ENCODE measurements around the gene PAPSS1.

- TF ChIP-seq CTCF (conservative IDR thresholded peaks at IDR 0.05; ENCODE audit: low read depth in 2 of 2) (no peak), ETS1 (IDR thresholded peaks at IDR 0.05) (no peak), EZH2 (IDR thresholded peaks at IDR 0.05; ENCODE audit: low read depth, unreplicated experiment) (no peak), POLR2AphosphoS5 (IDR thresholded peaks at IDR 0.05; ENCODE audit: low read depth) (no peak), NANOG (IDR thresholded peaks at IDR 0.05; ENCODE audit: borderline replicate concordance) (no peak; the same call in 1 of the 2 replicates), JUNB (IDR thresholded peaks at IDR 0.05; ENCODE audit: unreplicated experiment) (no peak), EZH2phosphoT487 (IDR thresholded peaks at IDR 0.05; ENCODE audit: unreplicated experiment) (no peak), STAT1 (IDR thresholded peaks at IDR 0.05; ENCODE audit: unreplicated experiment) (no peak), ZNF114 (CRISPR knock-in tag; IDR thresholded peaks at IDR 0.05) (no peak), CREB1 (CRISPR knock-in tag; IDR thresholded peaks at IDR 0.05; ENCODE audit: low read depth) (no peak)
- TF ChIP-seq, protein P1, sequence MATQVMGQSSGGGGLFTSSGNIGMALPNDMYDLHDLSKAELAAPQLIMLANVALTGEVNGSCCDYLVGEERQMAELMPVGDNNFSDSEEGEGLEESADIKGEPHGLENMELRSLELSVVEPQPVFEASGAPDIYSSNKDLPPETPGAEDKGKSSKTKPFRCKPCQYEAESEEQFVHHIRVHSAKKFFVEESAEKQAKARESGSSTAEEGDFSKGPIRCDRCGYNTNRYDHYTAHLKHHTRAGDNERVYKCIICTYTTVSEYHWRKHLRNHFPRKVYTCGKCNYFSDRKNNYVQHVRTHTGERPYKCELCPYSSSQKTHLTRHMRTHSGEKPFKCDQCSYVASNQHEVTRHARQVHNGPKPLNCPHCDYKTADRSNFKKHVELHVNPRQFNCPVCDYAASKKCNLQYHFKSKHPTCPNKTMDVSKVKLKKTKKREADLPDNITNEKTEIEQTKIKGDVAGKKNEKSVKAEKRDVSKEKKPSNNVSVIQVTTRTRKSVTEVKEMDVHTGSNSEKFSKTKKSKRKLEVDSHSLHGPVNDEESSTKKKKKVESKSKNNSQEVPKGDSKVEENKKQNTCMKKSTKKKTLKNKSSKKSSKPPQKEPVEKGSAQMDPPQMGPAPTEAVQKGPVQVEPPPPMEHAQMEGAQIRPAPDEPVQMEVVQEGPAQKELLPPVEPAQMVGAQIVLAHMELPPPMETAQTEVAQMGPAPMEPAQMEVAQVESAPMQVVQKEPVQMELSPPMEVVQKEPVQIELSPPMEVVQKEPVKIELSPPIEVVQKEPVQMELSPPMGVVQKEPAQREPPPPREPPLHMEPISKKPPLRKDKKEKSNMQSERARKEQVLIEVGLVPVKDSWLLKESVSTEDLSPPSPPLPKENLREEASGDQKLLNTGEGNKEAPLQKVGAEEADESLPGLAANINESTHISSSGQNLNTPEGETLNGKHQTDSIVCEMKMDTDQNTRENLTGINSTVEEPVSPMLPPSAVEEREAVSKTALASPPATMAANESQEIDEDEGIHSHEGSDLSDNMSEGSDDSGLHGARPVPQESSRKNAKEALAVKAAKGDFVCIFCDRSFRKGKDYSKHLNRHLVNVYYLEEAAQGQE (IDR thresholded peaks at IDR 0.05; ENCODE audit: unreplicated experiment), result no peak
- TF ChIP-seq, protein P2, sequence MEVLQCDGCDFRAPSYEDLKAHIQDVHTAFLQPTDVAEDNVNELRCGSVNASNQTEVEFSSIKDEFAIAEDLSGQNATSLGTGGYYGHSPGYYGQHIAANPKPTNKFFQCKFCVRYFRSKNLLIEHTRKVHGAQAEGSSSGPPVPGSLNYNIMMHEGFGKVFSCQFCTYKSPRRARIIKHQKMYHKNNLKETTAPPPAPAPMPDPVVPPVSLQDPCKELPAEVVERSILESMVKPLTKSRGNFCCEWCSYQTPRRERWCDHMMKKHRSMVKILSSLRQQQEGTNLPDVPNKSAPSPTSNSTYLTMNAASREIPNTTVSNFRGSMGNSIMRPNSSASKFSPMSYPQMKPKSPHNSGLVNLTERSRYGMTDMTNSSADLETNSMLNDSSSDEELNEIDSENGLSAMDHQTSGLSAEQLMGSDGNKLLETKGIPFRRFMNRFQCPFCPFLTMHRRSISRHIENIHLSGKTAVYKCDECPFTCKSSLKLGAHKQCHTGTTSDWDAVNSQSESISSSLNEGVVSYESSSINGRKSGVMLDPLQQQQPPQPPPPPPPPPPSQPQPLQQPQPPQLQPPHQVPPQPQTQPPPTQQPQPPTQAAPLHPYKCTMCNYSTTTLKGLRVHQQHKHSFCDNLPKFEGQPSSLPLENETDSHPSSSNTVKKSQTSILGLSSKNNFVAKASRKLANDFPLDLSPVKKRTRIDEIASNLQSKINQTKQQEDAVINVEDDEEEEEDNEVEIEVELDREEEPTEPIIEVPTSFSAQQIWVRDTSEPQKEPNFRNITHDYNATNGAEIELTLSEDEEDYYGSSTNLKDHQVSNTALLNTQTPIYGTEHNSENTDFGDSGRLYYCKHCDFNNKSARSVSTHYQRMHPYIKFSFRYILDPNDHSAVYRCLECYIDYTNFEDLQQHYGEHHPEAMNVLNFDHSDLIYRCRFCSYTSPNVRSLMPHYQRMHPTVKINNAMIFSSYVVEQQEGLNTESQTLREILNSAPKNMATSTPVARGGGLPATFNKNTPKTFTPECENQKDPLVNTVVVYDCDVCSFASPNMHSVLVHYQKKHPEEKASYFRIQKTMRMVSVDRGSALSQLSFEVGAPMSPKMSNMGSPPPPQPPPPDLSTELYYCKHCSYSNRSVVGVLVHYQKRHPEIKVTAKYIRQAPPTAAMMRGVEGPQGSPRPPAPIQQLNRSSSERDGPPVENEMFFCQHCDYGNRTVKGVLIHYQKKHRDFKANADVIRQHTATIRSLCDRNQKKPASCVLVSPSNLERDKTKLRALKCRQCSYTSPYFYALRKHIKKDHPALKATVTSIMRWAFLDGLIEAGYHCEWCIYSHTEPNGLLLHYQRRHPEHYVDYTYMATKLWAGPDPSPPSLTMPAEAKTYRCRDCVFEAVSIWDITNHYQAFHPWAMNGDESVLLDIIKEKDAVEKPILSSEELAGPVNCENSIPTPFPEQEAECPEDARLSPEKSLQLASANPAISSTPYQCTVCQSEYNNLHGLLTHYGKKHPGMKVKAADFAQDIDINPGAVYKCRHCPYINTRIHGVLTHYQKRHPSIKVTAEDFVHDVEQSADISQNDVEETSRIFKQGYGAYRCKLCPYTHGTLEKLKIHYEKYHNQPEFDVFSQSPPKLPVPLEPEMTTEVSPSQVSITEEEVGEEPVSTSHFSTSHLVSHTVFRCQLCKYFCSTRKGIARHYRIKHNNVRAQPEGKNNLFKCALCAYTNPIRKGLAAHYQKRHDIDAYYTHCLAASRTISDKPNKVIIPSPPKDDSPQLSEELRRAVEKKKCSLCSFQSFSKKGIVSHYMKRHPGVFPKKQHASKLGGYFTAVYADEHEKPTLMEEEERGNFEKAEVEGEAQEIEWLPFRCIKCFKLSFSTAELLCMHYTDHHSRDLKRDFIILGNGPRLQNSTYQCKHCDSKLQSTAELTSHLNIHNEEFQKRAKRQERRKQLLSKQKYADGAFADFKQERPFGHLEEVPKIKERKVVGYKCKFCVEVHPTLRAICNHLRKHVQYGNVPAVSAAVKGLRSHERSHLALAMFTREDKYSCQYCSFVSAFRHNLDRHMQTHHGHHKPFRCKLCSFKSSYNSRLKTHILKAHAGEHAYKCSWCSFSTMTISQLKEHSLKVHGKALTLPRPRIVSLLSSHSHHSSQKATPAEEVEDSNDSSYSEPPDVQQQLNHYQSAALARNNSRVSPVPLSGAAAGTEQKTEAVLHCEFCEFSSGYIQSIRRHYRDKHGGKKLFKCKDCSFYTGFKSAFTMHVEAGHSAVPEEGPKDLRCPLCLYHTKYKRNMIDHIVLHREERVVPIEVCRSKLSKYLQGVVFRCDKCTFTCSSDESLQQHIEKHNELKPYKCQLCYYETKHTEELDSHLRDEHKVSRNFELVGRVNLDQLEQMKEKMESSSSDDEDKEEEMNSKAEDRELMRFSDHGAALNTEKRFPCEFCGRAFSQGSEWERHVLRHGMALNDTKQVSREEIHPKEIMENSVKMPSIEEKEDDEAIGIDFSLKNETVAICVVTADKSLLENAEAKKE (CRISPR knock-in tag; IDR thresholded peaks at IDR 0.05), result no peak
Observed at GRCh38 chr4:107648178-107648991, 71.6 kb downstream of the PAPSS1 start.
